ENCODE measurements around the gene JAK1. TPM values are rescaled to one million over a fixed set of nuclear protein-coding genes. Genes with fewer than 3 reads are reported as not detected.

JAK1 gene
- total RNA-seq, 1 experiment from 2014 or later: 44.1 TPM

- Histone ChIP-seq H3K9me2 (replicated peaks; ENCODE audit: low read length) (no peaks in the 10 kb centered on the region), H3K9ac (ENCODE audit: low read length) (no peak overlapping the region), H3K27ac (ENCODE audit: low read length) (no peak overlapping the region), H3K79me2 (ENCODE audit: low read length) (no peaks in the 10 kb centered on the region), H3K4me1 (ENCODE audit: insufficient read depth, low read length) (no peaks in the 10 kb centered on the region), H3K27me3 (ENCODE audit: low read length) (no peaks in the 10 kb centered on the region), H3K4me2 (ENCODE audit: low read length) (no peak overlapping the region), H3F3A (ENCODE audit: low read length, unreplicated experiment) (no peaks in the 10 kb centered on the region), H3K36me3 (ENCODE audit: low read depth, low read length) (0 out of 2 replicates have a peak, but pooled peaks cover 3% of the 10 kb centered on the region), H3K9me3 (ENCODE audit: low read length) (no peaks in the 10 kb centered on the region), H3K4me3 (ENCODE audit: low read length) (no peak overlapping the region), H2AFZ (ENCODE audit: low read length) (no peak overlapping the region), H4K20me1 (ENCODE audit: low read length) (no peaks in the 10 kb centered on the region)
- POLR2A ChIA-PET (ENCODE audit: unreplicated experiment): no interaction called here
- TF ChIP-seq, protein P1, sequence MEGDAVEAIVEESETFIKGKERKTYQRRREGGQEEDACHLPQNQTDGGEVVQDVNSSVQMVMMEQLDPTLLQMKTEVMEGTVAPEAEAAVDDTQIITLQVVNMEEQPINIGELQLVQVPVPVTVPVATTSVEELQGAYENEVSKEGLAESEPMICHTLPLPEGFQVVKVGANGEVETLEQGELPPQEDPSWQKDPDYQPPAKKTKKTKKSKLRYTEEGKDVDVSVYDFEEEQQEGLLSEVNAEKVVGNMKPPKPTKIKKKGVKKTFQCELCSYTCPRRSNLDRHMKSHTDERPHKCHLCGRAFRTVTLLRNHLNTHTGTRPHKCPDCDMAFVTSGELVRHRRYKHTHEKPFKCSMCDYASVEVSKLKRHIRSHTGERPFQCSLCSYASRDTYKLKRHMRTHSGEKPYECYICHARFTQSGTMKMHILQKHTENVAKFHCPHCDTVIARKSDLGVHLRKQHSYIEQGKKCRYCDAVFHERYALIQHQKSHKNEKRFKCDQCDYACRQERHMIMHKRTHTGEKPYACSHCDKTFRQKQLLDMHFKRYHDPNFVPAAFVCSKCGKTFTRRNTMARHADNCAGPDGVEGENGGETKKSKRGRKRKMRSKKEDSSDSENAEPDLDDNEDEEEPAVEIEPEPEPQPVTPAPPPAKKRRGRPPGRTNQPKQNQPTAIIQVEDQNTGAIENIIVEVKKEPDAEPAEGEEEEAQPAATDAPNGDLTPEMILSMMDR (conservative IDR thresholded peaks at IDR 0.05; ENCODE audit: low read depth, low read length): no peak
- TF ChIP-seq EZH2 (IDR thresholded peaks at IDR 0.05; ENCODE audit: low read length, unreplicated experiment) (no peak), EZH2phosphoT487 (IDR thresholded peaks at IDR 0.05; ENCODE audit: borderline replicate concordance, low read length) (no peak)
- intact Hi-C loops (cut with micrococcal nuclease): no loop called here
- CTCF ChIA-PET: no interaction called here
- no TSS peak for BruUV-seq (replicated peaks)
- DNase-seq: no peak
- ATAC-seq: no peak
These were observed 151.9 kb downstream of the JAK1 start for GRCh38 chr1:64814427-64814826.

DNA sequence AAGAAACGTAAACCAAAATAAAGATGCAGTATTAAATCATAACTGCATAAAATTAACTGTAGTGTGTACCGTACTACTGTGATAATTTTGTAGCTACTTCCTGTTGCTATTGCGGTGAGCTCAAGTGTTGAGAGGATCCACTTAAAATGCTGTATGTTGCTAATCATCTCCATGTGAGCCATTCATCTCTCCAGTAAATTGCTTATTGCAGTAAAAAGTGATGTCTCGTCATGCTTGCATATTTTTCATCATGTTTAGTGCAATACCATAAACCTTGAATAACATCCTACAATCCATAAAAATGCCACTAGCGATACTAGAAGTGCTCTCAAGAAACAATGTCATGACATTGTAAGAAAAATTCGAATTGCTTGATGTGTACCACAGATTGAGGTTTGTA lies 155.2 kb downstream of the JAK1 start:
- DNase-seq: no peak
- Histone ChIP-seq H3K27ac (ENCODE audit: low read length) (no peak overlapping the region), H4K20me1 (ENCODE audit: low read length) (no peaks in the 10 kb centered on the region), H3K9me3 (ENCODE audit: low read length) (no peaks in the 10 kb centered on the region), H3K4me2 (ENCODE audit: low read length) (no peak overlapping the region), H3K9ac (ENCODE audit: low read length) (no peak overlapping the region), H3K4me1 (ENCODE audit: insufficient read depth, low read length) (no peaks in the 10 kb centered on the region), H3K36me3 (ENCODE audit: low read depth, low read length) (0 out of 2 replicates have a peak, but pooled peaks cover 3% of the 10 kb centered on the region), H3K4me3 (ENCODE audit: low read length) (no peak overlapping the region), H3F3A (ENCODE audit: low read length, unreplicated experiment) (no peaks in the 10 kb centered on the region), H3K79me2 (ENCODE audit: low read length) (no peaks in the 10 kb centered on the region), H3K27me3 (ENCODE audit: low read length) (no peaks in the 10 kb centered on the region), H2AFZ (ENCODE audit: low read length) (no peak overlapping the region), H3K9me2 (replicated peaks; ENCODE audit: low read length) (no peaks in the 10 kb centered on the region)
- intact Hi-C loops (cut with micrococcal nuclease): no loop called here
- ChIA-PET POLR2A (ENCODE audit: unreplicated experiment) (no interaction called here), CTCF (no interaction called here)
- no peak for TF ChIP-seq EZH2phosphoT487 (IDR thresholded peaks at IDR 0.05; ENCODE audit: borderline replicate concordance, low read length)
- TF ChIP-seq, protein P1 (conservative IDR thresholded peaks at IDR 0.05; ENCODE audit: low read depth, low read length): no peak
- no peak for TF ChIP-seq EZH2 (IDR thresholded peaks at IDR 0.05; ENCODE audit: low read length, unreplicated experiment)
- BruUV-seq (replicated peaks): no TSS peak
- ATAC-seq: no peak

- H2AFZ ChIP-seq (ENCODE audit: low read length): no peak overlapping the region
- POLR2A ChIA-PET (ENCODE audit: unreplicated experiment): no interaction called here
- H3K9ac ChIP-seq (ENCODE audit: low read length): no peak overlapping the region
- intact Hi-C loops (cut with micrococcal nuclease): no loop called here
- no peaks in the 10 kb centered on the region for H3K27me3 ChIP-seq (ENCODE audit: low read length)
- H3K27ac ChIP-seq (ENCODE audit: low read length): no peak overlapping the region
- H3K79me2 ChIP-seq (ENCODE audit: low read length): no peaks in the 10 kb centered on the region
- H3K4me2 ChIP-seq (ENCODE audit: low read length): no peak overlapping the region
- H3K9me2 ChIP-seq (replicated peaks; ENCODE audit: low read length): no peaks in the 10 kb centered on the region
- TF ChIP-seq, protein P1 (conservative IDR thresholded peaks at IDR 0.05; ENCODE audit: low read depth, low read length): no peak
- TF ChIP-seq EZH2phosphoT487 (IDR thresholded peaks at IDR 0.05; ENCODE audit: borderline replicate concordance, low read length): no peak
- TF ChIP-seq EZH2 (IDR thresholded peaks at IDR 0.05; ENCODE audit: low read length, unreplicated experiment): no peak
- CTCF ChIA-PET: no interaction called here
- ATAC-seq: no peak
- no peaks in the 10 kb centered on the region for H3F3A ChIP-seq (ENCODE audit: low read length, unreplicated experiment)
- no peaks in the 10 kb centered on the region for H3K4me1 ChIP-seq (ENCODE audit: insufficient read depth, low read length)
- BruUV-seq (replicated peaks): no TSS peak
- H3K9me3 ChIP-seq (ENCODE audit: low read length): no peaks in the 10 kb centered on the region
- no peaks in the 10 kb centered on the region for H3K36me3 ChIP-seq (ENCODE audit: low read depth, low read length)
- H4K20me1 ChIP-seq (ENCODE audit: low read length): no peaks in the 10 kb centered on the region
- DNase-seq: no peak
- H3K4me3 ChIP-seq (ENCODE audit: low read length): no peak overlapping the region
These were observed 156.3 kb downstream of the JAK1 start for GRCh38 chr1:64810001-64810400.

Measured in PC-3 (cell line).